Activated T-helper 17 cell treated with anti-CD3 and anti-CD28 coated beads, Interleukin-2, amount 50 U/mL, for 72 hours (primary cell): ENCODE measurements around the gene ALDH4A1. TPM values are rescaled to one million over a fixed set of nuclear protein-coding genes. Genes with fewer than 3 reads are reported as not detected.
"Not testable (repeated sequence)": the region's sequence is repeated elsewhere in the genome, so short reads cannot be mapped to it uniquely, and the experiment has no call there.

Experiments used
- ATAC-seq: fragments of 150-1000 bp; cut with Tn5 transposase; replicated peaks from 2 replicates; pipeline ENCODE4 v1.10.0; 2021; ENCODE audit warnings: mild to moderate bottlenecking, moderate library complexity
- H3K27ac Mint-ChIP-seq: one replicate; pipeline ENCODE4 v1.8.0; 2022; ENCODE audit warnings: mixed read lengths
- H3K27me3 Mint-ChIP-seq: one replicate; pipeline ENCODE4 v1.8.0; 2022; ENCODE audit warnings: mixed read lengths
- H3K36me3 Mint-ChIP-seq: one replicate; pipeline ENCODE4 v1.8.0; 2022; ENCODE audit warnings: low read depth, mild to moderate bottlenecking, mixed read lengths
- H3K4me1 Mint-ChIP-seq: one replicate; pipeline ENCODE4 v1.8.0; 2022; ENCODE audit warnings: mixed read lengths
- H3K4me3 Mint-ChIP-seq: one replicate; pipeline ENCODE4 v1.8.0; 2022; ENCODE audit warnings: mild to moderate bottlenecking, mixed read lengths
- H3K9me3 Mint-ChIP-seq: one replicate; pipeline ENCODE4 v1.8.0; 2022; ENCODE audit warnings: mixed read lengths
- total RNA-seq, 2 donors: library from RNA; stranded (reverse); gene quantifications; one replicate each; pipeline ENCODE4 v1.2.3, GENCODE V29; 2022

The ALDH4A1 gene
- total RNA-seq, 2 donors from 2014 or later, result 3.5 to 4.8 TPM

DNA sequence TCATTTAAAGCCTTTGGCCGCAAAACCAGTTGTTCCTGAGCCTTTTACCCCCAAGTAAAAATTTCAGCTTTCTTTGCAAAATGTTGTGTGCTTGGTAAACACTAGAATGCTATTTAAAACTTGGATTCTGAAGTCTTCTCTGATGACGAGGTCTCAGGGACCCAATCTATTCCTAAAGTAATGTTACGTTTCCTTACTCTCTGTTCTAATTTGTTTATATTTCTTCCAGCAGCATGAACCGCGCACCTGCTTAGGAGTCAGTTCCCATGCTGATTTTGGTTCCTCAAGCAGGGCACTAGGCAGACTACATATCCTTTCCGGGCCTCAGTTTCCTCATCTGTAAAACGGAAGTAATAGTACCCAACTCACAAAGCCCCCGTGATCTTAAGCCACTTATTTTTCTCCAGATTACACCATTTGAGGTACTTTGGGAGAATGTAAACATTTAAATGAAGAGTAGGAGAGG is 969 bp upstream of the ALDH4A1 start:
- H3K9me3 Mint-ChIP-seq, result no peaks in the 10 kb centered on the region
- peak overlapping the region; percentile 94 for H3K27ac Mint-ChIP-seq

DNA sequence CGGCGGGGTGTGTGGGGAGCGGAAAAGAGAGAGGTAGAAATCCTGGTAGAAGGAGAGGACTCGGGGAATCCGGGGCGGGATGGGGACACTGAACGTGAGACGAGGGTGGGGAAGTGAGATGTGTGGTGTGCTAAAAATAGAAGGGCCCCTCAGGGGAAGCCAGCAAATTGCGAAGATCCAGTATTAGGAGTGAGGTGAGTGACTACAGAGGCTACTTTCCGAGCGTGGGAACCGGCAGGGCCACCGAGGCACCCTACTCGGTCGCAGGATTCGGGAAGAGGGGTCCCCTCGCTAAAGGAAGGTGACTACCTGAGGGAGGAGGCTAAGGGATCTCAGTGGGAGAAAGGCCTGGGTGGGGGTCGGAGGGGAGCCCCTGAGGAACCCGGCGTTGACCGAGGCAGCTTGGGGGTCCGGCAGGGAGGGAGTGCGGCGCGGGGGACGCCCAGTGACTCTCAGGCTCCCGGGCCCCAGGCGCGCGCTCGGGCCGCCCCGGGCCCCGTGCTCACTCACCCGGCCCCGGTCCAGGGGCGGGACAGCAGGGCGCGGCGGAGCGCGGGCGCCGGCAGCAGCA is 318 bp downstream of the ALDH4A1 start:
- ATAC-seq, result no peak
- peaks cover 15% of the 10 kb centered on the region for H3K36me3 Mint-ChIP-seq
- peak overlapping the region; percentile 94 for H3K27ac Mint-ChIP-seq

More for the DNA sequence above, 969 bp upstream of the ALDH4A1 start:
- Mint-ChIP-seq H3K27me3 (no peaks in the 10 kb centered on the region), H3K36me3 (peaks cover 28% of the 10 kb centered on the region), H3K4me3 (peak overlapping the region; percentile 95), H3K4me1 (peaks cover 18% of the 10 kb centered on the region)
- ATAC-seq, result no peak

DNA sequence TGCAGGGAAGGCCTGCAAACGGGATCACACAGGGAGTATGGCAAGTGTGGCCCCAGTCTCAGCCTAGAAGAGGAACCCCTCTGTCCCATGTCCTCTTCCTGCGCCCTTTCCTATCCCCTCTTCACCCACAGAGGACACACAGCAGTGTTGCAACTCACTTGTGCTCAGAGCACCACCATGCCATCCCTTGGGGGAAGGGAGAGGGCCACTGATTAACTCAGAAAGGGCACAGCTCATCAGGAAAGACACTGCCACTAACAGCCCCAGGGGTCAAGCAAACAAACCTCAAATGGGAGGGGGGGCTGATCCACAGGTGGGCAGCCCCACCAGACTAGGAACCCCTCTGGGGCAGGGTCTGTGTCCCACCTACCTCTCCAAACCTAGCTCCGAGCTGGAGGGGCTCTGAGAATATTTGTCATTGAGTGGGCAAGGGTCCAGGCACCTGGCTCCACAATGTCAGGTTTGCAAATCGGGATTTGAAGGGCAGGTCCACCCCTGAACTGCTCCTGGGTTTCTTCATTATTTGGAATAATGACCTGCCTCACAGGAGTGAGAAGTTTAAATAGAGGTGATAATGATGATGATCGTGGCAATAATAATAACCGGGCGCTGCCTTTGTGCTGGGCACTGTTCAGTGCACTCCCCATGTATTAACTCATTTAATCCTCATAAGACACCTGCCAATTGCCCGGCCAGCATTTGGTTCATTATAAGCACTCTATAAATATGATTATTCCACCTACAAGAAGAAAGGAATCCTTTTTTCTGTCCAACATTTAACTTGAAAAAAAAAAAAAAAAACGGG is 1.0 kb downstream of the ALDH4A1 start:
- H3K4me1 Mint-ChIP-seq, result peaks cover 10% of the 10 kb centered on the region
- no peaks in the 10 kb centered on the region for H3K9me3 Mint-ChIP-seq
- peak overlapping the region; percentile 94 for H3K27ac Mint-ChIP-seq
- peaks cover 8% of the 10 kb centered on the region for H3K36me3 Mint-ChIP-seq
- H3K4me3 Mint-ChIP-seq, result peak overlapping the region; percentile 95
- no peak for ATAC-seq
- H3K27me3 Mint-ChIP-seq, result no peaks in the 10 kb centered on the region

More for the DNA sequence above, 318 bp downstream of the ALDH4A1 start:
- Mint-ChIP-seq H3K27me3 (no peaks in the 10 kb centered on the region), H3K9me3 (no peaks in the 10 kb centered on the region), H3K4me1 (peaks cover 10% of the 10 kb centered on the region), H3K4me3 (peak overlapping the region; percentile 95)

DNA sequence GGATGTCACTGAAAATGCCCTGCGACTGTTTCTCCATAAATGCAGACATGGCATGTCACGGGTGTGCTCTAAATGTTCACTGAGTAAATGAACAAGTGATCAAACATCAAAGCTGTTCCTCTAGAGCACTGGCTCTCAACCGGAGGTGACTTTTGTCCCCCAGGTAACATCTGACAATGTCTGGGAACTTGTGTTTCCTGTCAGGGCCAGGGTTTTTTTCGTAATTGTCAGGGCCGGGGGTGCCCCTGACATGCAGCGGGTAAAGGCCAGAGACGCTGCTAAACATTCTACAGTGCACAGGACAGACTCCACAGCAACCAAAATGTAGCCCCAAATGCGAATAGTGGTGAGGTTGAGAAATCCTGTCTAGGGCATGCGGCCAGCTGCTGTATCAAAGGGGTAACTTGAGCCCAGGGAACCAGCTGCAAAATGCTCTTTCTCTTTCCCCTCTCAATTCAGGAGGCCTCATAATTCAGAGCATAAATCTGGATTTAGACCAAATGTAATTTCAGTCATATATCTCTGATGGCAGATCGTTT is 2.0 kb downstream of the ALDH4A1 start:
- Mint-ChIP-seq H3K27me3 (no peaks in the 10 kb centered on the region), H3K36me3 (no peaks in the 10 kb centered on the region), H3K4me3 (peak overlapping the region; percentile 28), H3K27ac (no peak overlapping the region), H3K4me1 (peaks cover 10% of the 10 kb centered on the region), H3K9me3 (no peaks in the 10 kb centered on the region)
- ATAC-seq, result no peak

DNA sequence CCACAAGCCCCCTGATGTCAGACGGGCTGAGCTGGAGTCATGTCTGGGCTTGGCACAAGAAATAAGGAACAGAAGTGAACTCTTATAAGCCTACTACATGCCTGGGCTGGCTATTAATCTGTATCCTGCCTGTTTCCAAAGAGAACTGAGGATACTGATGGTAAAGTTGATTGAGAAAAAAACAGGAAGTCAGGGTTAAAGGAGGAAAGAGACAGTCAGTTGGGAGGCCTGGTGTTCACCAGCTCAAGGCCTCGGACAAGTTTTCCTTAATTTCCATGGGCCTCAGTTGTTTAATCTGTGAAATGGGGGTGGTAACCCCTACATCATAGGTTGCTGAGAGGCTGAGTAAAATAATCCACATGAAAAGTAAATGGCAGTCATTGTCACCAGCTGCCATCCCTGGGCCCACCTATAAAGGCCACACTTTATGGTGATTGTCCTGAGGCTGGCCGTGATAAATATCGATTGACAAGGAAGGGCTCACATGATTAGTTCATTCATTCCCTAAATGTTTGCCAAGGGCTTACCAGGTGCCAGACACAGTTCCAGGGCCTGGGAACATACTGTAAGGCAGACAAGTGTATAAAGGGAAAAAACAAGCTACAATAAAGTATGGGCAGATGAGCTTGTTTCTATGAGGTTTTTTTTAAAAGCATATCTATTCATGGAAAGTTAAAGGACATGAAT is 2.8 kb downstream of the ALDH4A1 start:
- H3K9me3 Mint-ChIP-seq, result no peaks in the 10 kb centered on the region
- no peak for ATAC-seq
- H3K27me3 Mint-ChIP-seq, result no peaks in the 10 kb centered on the region
- no peak overlapping the region for H3K4me3 Mint-ChIP-seq
- no peaks in the 10 kb centered on the region for H3K36me3 Mint-ChIP-seq
- H3K27ac Mint-ChIP-seq, result no peak overlapping the region
- peaks cover 10% of the 10 kb centered on the region for H3K4me1 Mint-ChIP-seq

DNA sequence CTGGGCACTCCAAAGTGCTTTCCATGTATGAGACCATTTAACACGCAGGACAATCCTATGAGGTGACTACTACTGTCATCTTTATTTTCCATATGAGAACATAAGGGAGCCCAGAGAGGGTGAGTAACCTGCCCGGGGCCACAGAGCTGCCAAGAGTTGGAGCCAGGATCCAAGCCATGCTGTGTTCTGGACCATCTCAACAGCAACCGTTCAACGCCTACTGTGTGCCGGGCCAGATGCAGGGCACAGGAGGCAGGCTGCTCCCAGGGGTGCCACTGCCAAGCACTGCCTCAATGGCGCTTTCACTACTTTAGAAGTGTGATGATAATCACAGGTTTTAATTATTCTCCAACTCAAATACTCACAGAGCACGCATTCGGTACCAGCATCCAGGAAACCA is 3.8 kb downstream of the ALDH4A1 start:
- no peaks in the 10 kb centered on the region for H3K27me3 Mint-ChIP-seq
- H3K4me1 Mint-ChIP-seq, result peaks cover 10% of the 10 kb centered on the region
- H3K27ac Mint-ChIP-seq, result peak overlapping the region; percentile 22
- H3K9me3 Mint-ChIP-seq, result no peaks in the 10 kb centered on the region
- no peak for ATAC-seq
- H3K4me3 Mint-ChIP-seq, result no peak overlapping the region
- H3K36me3 Mint-ChIP-seq, result no peaks in the 10 kb centered on the region

DNA sequence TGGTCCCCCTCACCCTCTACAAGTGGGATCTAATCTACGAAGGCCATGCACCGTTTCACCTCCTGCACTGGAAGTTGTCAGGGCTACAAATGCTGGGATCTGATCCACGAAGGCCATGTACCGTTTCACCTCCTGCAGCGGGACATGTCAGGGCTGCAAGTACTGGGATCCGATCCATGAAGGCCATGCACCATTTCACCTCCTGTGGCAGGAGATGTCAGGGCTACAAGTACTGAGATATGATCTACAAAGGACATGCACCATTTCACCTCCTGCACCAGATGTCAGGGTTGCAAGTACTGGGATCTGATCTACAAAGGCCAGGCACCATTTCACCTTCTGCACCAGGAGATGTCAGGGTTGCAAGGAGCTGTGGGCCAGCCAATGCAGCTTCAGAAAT is 7.0 kb downstream of the ALDH4A1 start:
- Mint-ChIP-seq H3K27ac (no peak overlapping the region), H3K4me3 (no peak overlapping the region), H3K36me3 (no peaks in the 10 kb centered on the region), H3K4me1 (no peaks in the 10 kb centered on the region), H3K9me3 (no peaks in the 10 kb centered on the region), H3K27me3 (no peaks in the 10 kb centered on the region)
- ATAC-seq, result no peak

DNA sequence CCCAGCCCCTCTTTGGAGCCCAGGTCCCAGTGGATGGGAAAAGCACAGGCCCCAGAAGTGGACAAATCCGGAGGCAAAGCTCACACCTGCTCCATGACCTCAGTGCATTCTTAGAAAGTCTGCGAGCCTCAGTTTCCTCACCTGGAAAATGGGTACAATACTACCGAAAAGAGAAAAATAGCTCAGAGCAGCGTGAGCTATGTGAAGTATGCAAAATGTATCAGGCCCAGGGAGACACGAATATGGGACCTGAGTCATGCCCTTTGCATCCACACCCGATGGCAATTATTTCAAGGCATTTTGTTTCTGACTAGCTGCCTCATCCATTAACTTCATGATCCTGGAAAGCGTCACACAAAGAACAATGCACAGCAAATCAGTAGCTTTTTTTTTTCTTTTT is 9.2 kb downstream of the ALDH4A1 start:
- Mint-ChIP-seq H3K27ac (no peak overlapping the region), H3K36me3 (no peaks in the 10 kb centered on the region), H3K4me1 (no peaks in the 10 kb centered on the region), H3K4me3 (no peak overlapping the region), H3K9me3 (no peaks in the 10 kb centered on the region), H3K27me3 (no peaks in the 10 kb centered on the region)
- no peak for ATAC-seq

DNA sequence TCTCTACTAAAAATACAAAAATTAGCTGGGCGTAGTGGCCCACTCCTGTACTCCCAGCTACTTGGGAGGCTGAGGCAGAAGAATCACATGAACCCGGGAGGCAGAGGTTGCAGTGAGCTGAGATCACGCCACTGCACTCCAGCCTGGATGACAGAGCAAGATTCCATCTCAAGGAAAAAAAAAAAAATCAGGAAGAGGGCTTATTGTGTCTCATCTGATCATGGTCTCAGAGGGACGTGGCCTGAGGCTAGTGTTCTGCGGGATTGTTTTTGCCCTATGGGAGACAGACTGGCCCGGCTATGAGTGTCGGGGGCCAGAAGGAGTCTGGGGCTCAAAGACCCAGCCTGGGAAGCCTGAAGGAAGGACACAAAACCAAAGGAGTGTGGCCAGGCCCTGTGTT is 10.5 kb downstream of the ALDH4A1 start:
- not testable (repeated sequence) for H3K4me1 Mint-ChIP-seq, ATAC-seq, H3K27ac Mint-ChIP-seq, H3K27me3 Mint-ChIP-seq, H3K36me3 Mint-ChIP-seq, H3K9me3 Mint-ChIP-seq, H3K4me3 Mint-ChIP-seq

DNA sequence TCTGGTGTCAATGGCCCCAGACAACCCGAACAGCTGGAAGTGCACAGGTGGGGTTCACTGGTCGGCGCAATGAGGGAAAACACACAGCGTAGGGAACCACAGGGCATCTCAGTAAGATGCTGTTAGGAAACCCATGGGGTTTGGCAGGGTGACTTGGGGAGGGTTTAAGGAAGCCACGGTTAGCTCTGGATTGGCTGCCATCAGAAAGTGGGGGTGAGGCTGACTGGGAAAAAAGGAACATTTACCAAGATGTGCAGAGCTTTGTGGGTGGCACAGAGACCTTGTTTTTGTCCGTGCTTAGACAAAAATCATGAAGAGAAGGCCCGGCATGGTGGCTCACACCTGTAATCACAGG is 11.0 kb downstream of the ALDH4A1 start:
- Mint-ChIP-seq H3K27ac (no peak overlapping the region), H3K36me3 (no peaks in the 10 kb centered on the region), H3K4me1 (no peaks in the 10 kb centered on the region), H3K27me3 (no peaks in the 10 kb centered on the region), H3K9me3 (no peaks in the 10 kb centered on the region), H3K4me3 (no peak overlapping the region)
- ATAC-seq, result no peak

DNA sequence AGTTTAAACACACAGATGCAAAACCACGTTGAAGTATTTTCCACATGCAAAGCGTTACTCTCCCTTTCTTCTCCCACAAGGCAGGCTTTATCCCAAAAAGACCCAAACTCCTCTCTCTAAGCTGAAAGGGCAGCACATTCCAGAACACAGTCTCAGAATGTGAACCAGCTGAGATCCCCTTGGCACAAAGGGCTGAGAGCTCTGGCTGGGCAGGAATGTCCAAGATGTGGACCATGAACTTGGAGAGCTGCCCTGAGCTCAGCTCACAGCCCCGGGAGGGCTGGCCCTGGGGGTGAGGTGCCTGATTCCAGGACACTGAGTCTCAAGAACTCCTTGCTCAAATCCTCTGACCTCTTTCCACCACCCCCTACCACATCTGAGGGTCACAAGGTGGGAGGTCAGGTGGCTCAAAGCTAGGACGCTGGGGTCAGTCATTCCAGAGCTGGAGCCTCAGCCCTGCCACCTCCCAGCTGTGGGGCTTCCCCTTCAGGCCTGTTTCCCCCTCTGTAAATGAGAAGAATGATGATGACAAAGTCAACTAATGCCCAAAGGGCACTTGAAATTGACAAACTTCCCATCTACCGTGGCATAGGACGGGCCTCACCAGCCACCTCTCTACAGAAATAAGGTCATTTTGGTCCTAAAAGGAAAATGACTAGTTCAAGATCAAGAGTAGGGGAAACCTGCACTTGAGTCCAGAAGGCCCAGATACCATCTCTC is 11.5 kb downstream of the ALDH4A1 start:
- Mint-ChIP-seq H3K4me1 (no peaks in the 10 kb centered on the region), H3K36me3 (no peaks in the 10 kb centered on the region), H3K4me3 (no peak overlapping the region), H3K27ac (no peak overlapping the region), H3K9me3 (no peaks in the 10 kb centered on the region), H3K27me3 (no peaks in the 10 kb centered on the region)
- ATAC-seq, result no peak

DNA sequence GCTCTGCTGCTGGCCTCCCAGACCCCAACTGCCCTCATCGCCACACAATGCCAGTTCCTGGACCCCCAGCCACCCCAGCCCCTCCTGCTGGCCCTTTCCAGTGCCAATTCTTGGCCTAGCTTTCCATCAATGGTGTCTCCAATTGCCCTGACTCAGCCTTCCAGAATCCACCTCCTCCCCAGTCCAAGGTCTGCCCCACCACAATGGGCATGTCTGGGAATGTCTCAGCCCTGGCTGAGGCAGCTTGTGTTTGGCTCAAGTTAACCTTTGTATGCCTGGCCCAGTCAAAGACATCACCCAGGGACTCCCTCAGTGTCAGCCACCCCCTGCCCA is 16.4 kb downstream of the ALDH4A1 start:
- H3K27ac Mint-ChIP-seq, result no peak overlapping the region
- H3K4me1 Mint-ChIP-seq, result no peaks in the 10 kb centered on the region
- no peaks in the 10 kb centered on the region for H3K27me3 Mint-ChIP-seq
- no peaks in the 10 kb centered on the region for H3K36me3 Mint-ChIP-seq
- H3K4me3 Mint-ChIP-seq, result no peak overlapping the region
- no peak for ATAC-seq
- no peaks in the 10 kb centered on the region for H3K9me3 Mint-ChIP-seq

DNA sequence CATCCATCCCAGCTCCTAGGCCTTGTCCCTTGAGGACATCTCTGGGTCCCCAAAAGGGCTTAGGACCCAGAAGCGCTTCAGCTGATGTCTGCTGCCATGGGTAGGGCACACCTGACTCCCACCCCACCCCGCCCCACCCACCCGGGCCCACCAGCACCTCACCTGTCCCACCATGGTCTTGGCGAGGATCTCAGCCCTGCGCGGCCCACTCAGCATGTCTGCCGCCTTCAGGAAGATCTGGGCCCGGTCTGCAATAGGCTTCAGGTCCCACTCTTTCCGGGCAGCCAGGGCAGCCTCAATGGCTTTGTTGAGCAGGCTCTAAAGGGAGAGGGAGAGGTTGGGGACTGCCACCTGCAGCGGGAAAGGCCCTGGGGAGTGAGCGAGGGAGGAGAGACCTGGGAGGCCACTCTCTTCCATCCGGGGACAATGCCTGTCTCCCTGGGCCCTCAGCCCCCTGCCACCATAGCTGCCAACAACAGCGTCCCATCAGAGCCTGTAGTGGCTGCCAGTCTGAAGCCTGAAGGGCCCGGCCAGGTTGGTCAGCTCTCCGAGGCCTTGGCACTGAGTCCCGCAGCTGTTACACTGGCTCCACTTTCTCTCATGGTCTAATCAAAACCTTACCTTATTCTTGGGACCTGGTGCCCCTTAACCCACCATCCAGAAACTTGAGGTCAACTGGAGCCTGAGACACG is 16.9 kb downstream of the ALDH4A1 start:
- no peak overlapping the region for H3K4me3 Mint-ChIP-seq
- H3K36me3 Mint-ChIP-seq, result no peaks in the 10 kb centered on the region
- H3K4me1 Mint-ChIP-seq, result no peaks in the 10 kb centered on the region
- no peak overlapping the region for H3K27ac Mint-ChIP-seq
- no peaks in the 10 kb centered on the region for H3K9me3 Mint-ChIP-seq
- no peak for ATAC-seq
- no peaks in the 10 kb centered on the region for H3K27me3 Mint-ChIP-seq

DNA sequence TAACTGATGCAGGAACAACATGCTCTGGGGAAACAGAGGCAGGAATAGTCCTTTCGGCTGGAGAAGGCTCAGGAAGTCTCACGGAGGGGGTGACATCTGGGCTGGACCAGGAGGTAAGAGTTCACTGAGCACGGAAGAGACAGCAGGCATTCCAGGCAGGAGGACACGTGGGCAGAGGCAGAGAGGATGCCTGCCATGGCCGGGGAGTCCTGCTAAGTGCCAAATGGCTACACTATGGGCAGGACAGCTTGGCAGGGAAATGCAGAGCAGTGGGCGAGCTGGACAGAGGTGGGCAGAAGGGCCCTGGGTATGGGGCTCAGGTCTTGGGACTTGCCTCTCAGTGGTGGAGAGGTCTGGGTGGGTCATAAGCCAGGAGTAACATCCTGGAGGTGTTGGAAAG is 17.6 kb downstream of the ALDH4A1 start:
- no peak overlapping the region for H3K4me3 Mint-ChIP-seq
- no peaks in the 10 kb centered on the region for H3K27me3 Mint-ChIP-seq
- H3K27ac Mint-ChIP-seq, result peak overlapping the region; percentile 37
- H3K9me3 Mint-ChIP-seq, result no peaks in the 10 kb centered on the region
- no peak for ATAC-seq
- no peaks in the 10 kb centered on the region for H3K36me3 Mint-ChIP-seq
- H3K4me1 Mint-ChIP-seq, result no peaks in the 10 kb centered on the region
